H1 (cell line): ENCODE results near the gene MBTPS2. TPM values are rescaled to one million over a fixed set of nuclear protein-coding genes. Genes with fewer than 3 reads are reported as not detected.
"Not testable (repeated sequence)": the region's sequence is repeated elsewhere in the genome, so short reads cannot be mapped to it uniquely, and the experiment has no call there.

Experiments
- CTCF ChIA-PET: fragments of 300-600 bp; sonication (Branson Sonifier 250); formaldehyde crosslinking; loops from one replicate; lab custom pipeline; 2021; ENCODE audit not compliant: partially characterized antibody; lab: Charles Lee
- POLR2A ChIA-PET: fragments of 300-600 bp; sonication (Branson Sonifier 250); formaldehyde crosslinking; loops from one replicate; lab custom pipeline; 2021; ENCODE audit warnings: inconsistent platforms; ENCODE audit not compliant: partially characterized antibody; lab: Charles Lee
- DNase-seq, 2 experiments: peaks; one replicate each; pipeline versions ENCODE4 v3.0.0 to v3.0.0-alpha.2; 2010 to 2022; ENCODE audit warnings: low spot score in 2 of 2, low read depth in 1 of 2, mixed read lengths in 1 of 2
- FAIRE-seq: peaks from 2 replicates; lab custom pipeline; 2011; peaks lifted over from hg19 to GRCh38; lab: Jason Lieb, UNC
- H2AFZ ChIP-seq: 2 replicates; pipeline ENCODE4 v1.8.1; 2012; ENCODE audit warnings: low read length, inconsistent platforms
- H2AK5ac ChIP-seq: 2 replicates; pipeline ENCODE4 v1.6.1; 2013; ENCODE audit warnings: low read depth, low read length
- H2BK120ac ChIP-seq: replicated peaks from 2 replicates; pipeline ENCODE3; 2013; ENCODE audit warnings: low read depth, low read length, inconsistent platforms
- H2BK12ac ChIP-seq: 2 replicates; pipeline ENCODE4 v1.6.1; 2013; ENCODE audit warnings: low read depth, low read length
- H2BK15ac ChIP-seq: 2 replicates; pipeline ENCODE4 v1.6.1; 2013; ENCODE audit warnings: low read length
- H2BK20ac ChIP-seq: 2 replicates; pipeline ENCODE4 v1.6.1; 2013; ENCODE audit warnings: low read length
- H2BK5ac ChIP-seq: 2 replicates; pipeline ENCODE4 v1.6.1; 2013; ENCODE audit warnings: low read depth, low read length
- H3K14ac ChIP-seq: 2 replicates; pipeline ENCODE4 v1.6.1; 2013; ENCODE audit warnings: inconsistent platforms; ENCODE audit not compliant: insufficient read length
- H3K18ac ChIP-seq: 2 replicates; pipeline ENCODE4 v1.6.1; 2013; ENCODE audit warnings: low read length; ENCODE audit errors: extremely low read depth
- H3K23ac ChIP-seq: 2 replicates; pipeline ENCODE4 v1.6.1; 2013; ENCODE audit warnings: inconsistent platforms; ENCODE audit not compliant: insufficient read length
- H3K23me2 ChIP-seq: 2 replicates; pipeline ENCODE4 v1.6.1; 2013; ENCODE audit warnings: low read depth, low read length
- H3K27ac ChIP-seq: 2 replicates; pipeline ENCODE4 v1.6.1; 2011; ENCODE audit warnings: low read depth, low read length, inconsistent platforms
- H3K27me3 ChIP-seq, 4 experiments: replicated peaks in 1 of 4; 1 replicate in 1 of 4; 2 replicates in 3 of 4; pipeline versions ENCODE4 v1.6.1 to v1.8.1; 2011 to 2013; ENCODE audit warnings: low read length in 3 of 4, mild to moderate bottlenecking in 3 of 4, inconsistent platforms in 2 of 4, mixed read lengths in 2 of 4, moderate library complexity in 1 of 4; ENCODE audit not compliant: control insufficient read depth in 3 of 4, insufficient read depth in 3 of 4; ENCODE audit errors: extremely low read depth in 1 of 4
- H3K36me3 ChIP-seq, 4 experiments: 2 replicates each; pipeline versions ENCODE4 v1.6.1 to v1.8.1; 2011 to 2013; ENCODE audit warnings: mild to moderate bottlenecking in 4 of 4, low read length in 3 of 4, moderate library complexity in 2 of 4, control low read depth in 1 of 4, inconsistent platforms in 1 of 4; ENCODE audit not compliant: insufficient read depth in 4 of 4, control insufficient read depth in 2 of 4
- H3K4ac ChIP-seq: replicated peaks from 2 replicates; pipeline ENCODE3; 2013; ENCODE audit warnings: low read length, low read depth, mixed read lengths, inconsistent platforms; ENCODE audit not compliant: insufficient read length
- H3K4me1 ChIP-seq, 4 experiments: replicated peaks in 1 of 4; 1 replicate in 1 of 4; 2 replicates in 3 of 4; pipeline versions ENCODE4 v1.6.1 to v1.8.1; 2011 to 2013; ENCODE audit warnings: low read length in 3 of 4, inconsistent platforms in 2 of 4, mixed read lengths in 1 of 4; ENCODE audit not compliant: insufficient read depth in 4 of 4, control insufficient read depth in 3 of 4
- H3K4me2 ChIP-seq, 2 experiments: 2 replicates each; pipeline versions ENCODE4 v1.6.1 to v1.8.1; 2011 to 2013; ENCODE audit warnings: low read depth in 2 of 2, low read length in 2 of 2, control low read depth in 1 of 2, inconsistent platforms in 1 of 2, mild to moderate bottlenecking in 1 of 2; ENCODE audit not compliant: insufficient read depth in 1 of 2
- H3K4me3 ChIP-seq, 4 experiments: fragments of 200-600, 300-600 bp in 1 of 4; sonication (generic), shearing (Covaris generic), sonication (Bioruptor Twin) in 1 of 4; 2 replicates each; pipeline versions ENCODE4 v1.5.1 to v1.8.1; 2011 to 2016; ENCODE audit warnings: low read length in 4 of 4, low read depth in 3 of 4, control low read depth in 2 of 4, inconsistent platforms in 2 of 4, mild to moderate bottlenecking in 2 of 4, mixed read lengths in 1 of 4, moderate library complexity in 1 of 4; ENCODE audit not compliant: insufficient read depth in 2 of 4; ENCODE audit errors: extremely low read depth in 1 of 4
- H3K56ac ChIP-seq: replicated peaks from 2 replicates; pipeline ENCODE3; 2013; ENCODE audit warnings: low read depth, mild to moderate bottlenecking, mixed read lengths, low read length, inconsistent platforms; ENCODE audit not compliant: insufficient read length
- H3K79me1 ChIP-seq: 2 replicates; pipeline ENCODE4 v1.6.1; 2013; ENCODE audit warnings: low read depth, low read length, control low read depth
- H3K79me2 ChIP-seq, 2 experiments: 2 replicates each; pipeline versions ENCODE4 v1.6.1 to v1.8.1; 2012 to 2013; ENCODE audit warnings: low read length in 2 of 2, mild to moderate bottlenecking in 2 of 2, inconsistent platforms in 1 of 2; ENCODE audit not compliant: insufficient read depth in 2 of 2, control insufficient read depth in 1 of 2
- H3K9ac ChIP-seq, 4 experiments: replicated peaks in 1 of 4; 1 replicate in 1 of 4; 2 replicates in 3 of 4; pipeline versions ENCODE4 v1.6.1 to v1.8.1; 2011 to 2013; ENCODE audit warnings: low read depth in 3 of 4, low read length in 3 of 4, control low read depth in 2 of 4, mild to moderate bottlenecking in 2 of 4, moderate library complexity in 2 of 4, inconsistent platforms in 1 of 4; ENCODE audit errors: extremely low read depth in 1 of 4
- H3K9me3 ChIP-seq, 2 experiments: 2 replicates each; pipeline versions ENCODE4 v1.6.1 to v1.8.1; 2012 to 2013; ENCODE audit warnings: mild to moderate bottlenecking in 2 of 2, moderate library complexity in 2 of 2, control low read depth in 1 of 2, inconsistent platforms in 1 of 2, low read depth in 1 of 2, low read length in 1 of 2, mixed read lengths in 1 of 2; ENCODE audit not compliant: insufficient read depth in 2 of 2
- H4K20me1 ChIP-seq, 2 experiments: replicated peaks in 1 of 2; 2 replicates each; pipeline versions ENCODE3 to v1.8.1; 2011 to 2013; ENCODE audit warnings: inconsistent platforms in 2 of 2, low read length in 2 of 2, mild to moderate bottlenecking in 1 of 2; ENCODE audit not compliant: insufficient read depth in 2 of 2, control insufficient read depth in 1 of 2
- H4K5ac ChIP-seq: 2 replicates; pipeline ENCODE4 v1.6.1; 2013; ENCODE audit warnings: low read length, low read depth, mixed read lengths, inconsistent platforms; ENCODE audit not compliant: insufficient read length
- H4K8ac ChIP-seq: 2 replicates; pipeline ENCODE4 v1.8.0; 2013; ENCODE audit warnings: mild to moderate bottlenecking, moderate library complexity, low read length, inconsistent platforms; ENCODE audit not compliant: insufficient read depth; ENCODE audit errors: extremely low read depth
- H4K91ac ChIP-seq: replicated peaks from 2 replicates; pipeline ENCODE3; 2013; ENCODE audit warnings: low read length, mixed read lengths, inconsistent platforms; ENCODE audit not compliant: insufficient read length
- WGBS, 2 experiments: shearing (Covaris generic) in 1 of 2; methylation state at CpG; one replicate each; pipeline versions ENCODE4 v1.1.6 to v1.1.7; 2013 to 2015; ENCODE audit warnings: low lambda C conversion rate in 2 of 2, mixed read lengths in 2 of 2, inconsistent platforms in 1 of 2, low coverage in 1 of 2, missing lambda C conversion rate in 1 of 2; ENCODE audit not compliant: insufficient replicate concordance in 2 of 2, insufficient coverage in 1 of 2, insufficient read length in 1 of 2; ENCODE audit errors: extremely low coverage in 1 of 2, missing lambda C conversion rate in 1 of 2; 5-methylcytosine and 5-hydroxymethylcytosine counted together
- polyA plus RNA-seq, 7 experiments: library from polyadenylated mRNA; depleted of rRNA in 3 of 7; stranded (reverse) in 5 of 7; unstranded in 2 of 7; fragments of >200 nt in 5 of 7; fragments of 200-250 nt in 2 of 7; gene quantifications; 1 replicate in 5 of 7; 2 replicates in 1 of 7; 4 replicates in 1 of 7; pipeline versions ENCODE4 v1.2.1 to v1.2.3, GENCODE V29; 2011 to 2013; ENCODE audit warnings: missing spikeins in 2 of 7, mixed read lengths in 2 of 7
- total RNA-seq: library from RNA; stranded (reverse); fragmentation: NEBNext Ultra II Directional; extraction: Animal tissue kit (Norgen Biotek cat#: 25700); gene quantifications from 2 replicates; pipeline ENCODE4 v1.2.1, GENCODE V29; 2021

MBTPS2 gene
- total and polyA plus RNA-seq, 2 of the 8 experiments (the other 6 are each of a cell fraction or from before 2014, with no cell fraction given): 4.3 to 7.4 TPM

GRCh38 chrX:21820170-21820569, 19.2 kb upstream of the MBTPS2 start:
- CTCF ChIA-PET: interaction anchor here (0.7 kb wide), 1 partner anchor 12 kb away, joined by 3 read pairs; no protein-coding TSS in a partner anchor
- not testable (repeated sequence) for H3K18ac ChIP-seq, H4K5ac ChIP-seq

More at GRCh38 chrX:21820170-21820569, 19.2 kb upstream of the MBTPS2 start:
- H3K4me1 ChIP-seq, H3K79me2 ChIP-seq, H2BK5ac ChIP-seq, H3K56ac ChIP-seq, H3K9me3 ChIP-seq, H3K9ac ChIP-seq, H2BK15ac ChIP-seq, H4K8ac ChIP-seq, H3K27me3 ChIP-seq, H3K4me3 ChIP-seq, H3K36me3 ChIP-seq, H3K14ac ChIP-seq, POLR2A ChIA-PET, H2BK12ac ChIP-seq, H2AFZ ChIP-seq, H3K27ac ChIP-seq, DNase-seq, FAIRE-seq, H3K23me2 ChIP-seq, H2BK20ac ChIP-seq, H3K79me1 ChIP-seq, H2BK120ac ChIP-seq, H2AK5ac ChIP-seq, H4K20me1 ChIP-seq, H3K4ac ChIP-seq, H3K4me2 ChIP-seq, H4K91ac ChIP-seq, H3K23ac ChIP-seq: not testable (repeated sequence)
- WGBS, 2 experiments: no CpG with 5 or more reads among the region's 1 CpG
